H1 (cell line): ENCODE results near the gene AP5Z1. TPM values are rescaled to one million over a fixed set of nuclear protein-coding genes. Genes with fewer than 3 reads are reported as not detected.

Experiments
- CTBP2 ChIP-seq: IDR thresholded peaks from 2 replicates; pipeline ENCODE4 v1.7.0; 2011; ENCODE audit warnings: borderline replicate concordance, mild to moderate bottlenecking, moderate library complexity, mixed read lengths, low read length; ENCODE audit not compliant: insufficient read depth, insufficient read length
- GTF2F1 ChIP-seq: IDR thresholded peaks from 2 replicates; pipeline ENCODE4 v1.6.1; 2012; ENCODE audit warnings: low read depth, low read length, improper control_type of control experiment, borderline replicate concordance
- RBBP5 ChIP-seq: IDR thresholded peaks from 2 replicates; pipeline ENCODE4 v1.7.1; 2012; ENCODE audit warnings: low read depth, mild to moderate bottlenecking, inconsistent platforms, low read length, moderate library complexity, borderline replicate concordance
- TCF12 ChIP-seq: IDR thresholded peaks from 2 replicates; pipeline ENCODE4 v1.6.1; 2011; ENCODE audit warnings: low read depth, mild to moderate bottlenecking, low read length
- ZNF274 ChIP-seq: IDR thresholded peaks from 2 replicates; pipeline ENCODE4 v1.7.0; 2012; ENCODE audit warnings: low read length, borderline replicate concordance; ENCODE audit errors: extremely low read depth
- polyA plus RNA-seq, 7 experiments: library from polyadenylated mRNA; depleted of rRNA in 3 of 7; stranded (reverse) in 5 of 7; unstranded in 2 of 7; fragments of >200 nt in 5 of 7; fragments of 200-250 nt in 2 of 7; gene quantifications; 1 replicate in 5 of 7; 2 replicates in 1 of 7; 4 replicates in 1 of 7; pipeline versions ENCODE4 v1.2.1 to v1.2.3, GENCODE V29; 2011 to 2013; ENCODE audit warnings: missing spikeins in 2 of 7, mixed read lengths in 2 of 7
- total RNA-seq: library from RNA; stranded (reverse); fragmentation: NEBNext Ultra II Directional; extraction: Animal tissue kit (Norgen Biotek cat#: 25700); gene quantifications from 2 replicates; pipeline ENCODE4 v1.2.1, GENCODE V29; 2021
- TF ChIP-seq, protein P1 (sequence below): fragments of 300-600 bp; sonication (generic); IDR thresholded peaks from 2 replicates; pipeline ENCODE4 v1.7.1; 2012; ENCODE audit warnings: low read length, moderate library complexity, mild to moderate bottlenecking, inconsistent platforms; ENCODE audit not compliant: insufficient replicate concordance
- TF ChIP-seq, protein P2 (sequence below): IDR thresholded peaks from 2 replicates; pipeline ENCODE4 v1.6.1; 2012; ENCODE audit warnings: inconsistent platforms

Gene AP5Z1
- total and polyA plus RNA-seq, 2 of the 8 experiments (the other 6 are each of a cell fraction or from before 2014, with no cell fraction given): 24.0 to 24.7 TPM

DNA sequence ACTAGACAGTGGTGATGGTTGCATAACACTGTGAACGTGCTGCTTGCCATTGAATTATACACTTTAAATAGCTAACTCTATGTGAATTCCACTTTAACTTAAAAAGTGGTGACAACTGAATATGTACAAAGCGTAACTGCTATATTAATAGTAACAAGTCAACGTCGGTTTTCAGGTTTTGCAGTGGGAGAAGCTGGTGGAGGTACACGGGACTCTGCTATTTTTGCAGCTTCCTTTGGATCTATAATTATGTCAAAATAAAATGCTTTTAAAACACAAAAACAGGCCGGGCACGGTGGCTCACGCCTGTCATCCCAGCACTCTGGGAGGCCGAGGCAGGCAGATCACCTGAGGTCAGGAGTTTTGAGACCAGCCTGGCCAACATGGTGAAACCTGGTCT lies 21.0 kb downstream of the AP5Z1 start (continued):
- TF ChIP-seq, protein P1, sequence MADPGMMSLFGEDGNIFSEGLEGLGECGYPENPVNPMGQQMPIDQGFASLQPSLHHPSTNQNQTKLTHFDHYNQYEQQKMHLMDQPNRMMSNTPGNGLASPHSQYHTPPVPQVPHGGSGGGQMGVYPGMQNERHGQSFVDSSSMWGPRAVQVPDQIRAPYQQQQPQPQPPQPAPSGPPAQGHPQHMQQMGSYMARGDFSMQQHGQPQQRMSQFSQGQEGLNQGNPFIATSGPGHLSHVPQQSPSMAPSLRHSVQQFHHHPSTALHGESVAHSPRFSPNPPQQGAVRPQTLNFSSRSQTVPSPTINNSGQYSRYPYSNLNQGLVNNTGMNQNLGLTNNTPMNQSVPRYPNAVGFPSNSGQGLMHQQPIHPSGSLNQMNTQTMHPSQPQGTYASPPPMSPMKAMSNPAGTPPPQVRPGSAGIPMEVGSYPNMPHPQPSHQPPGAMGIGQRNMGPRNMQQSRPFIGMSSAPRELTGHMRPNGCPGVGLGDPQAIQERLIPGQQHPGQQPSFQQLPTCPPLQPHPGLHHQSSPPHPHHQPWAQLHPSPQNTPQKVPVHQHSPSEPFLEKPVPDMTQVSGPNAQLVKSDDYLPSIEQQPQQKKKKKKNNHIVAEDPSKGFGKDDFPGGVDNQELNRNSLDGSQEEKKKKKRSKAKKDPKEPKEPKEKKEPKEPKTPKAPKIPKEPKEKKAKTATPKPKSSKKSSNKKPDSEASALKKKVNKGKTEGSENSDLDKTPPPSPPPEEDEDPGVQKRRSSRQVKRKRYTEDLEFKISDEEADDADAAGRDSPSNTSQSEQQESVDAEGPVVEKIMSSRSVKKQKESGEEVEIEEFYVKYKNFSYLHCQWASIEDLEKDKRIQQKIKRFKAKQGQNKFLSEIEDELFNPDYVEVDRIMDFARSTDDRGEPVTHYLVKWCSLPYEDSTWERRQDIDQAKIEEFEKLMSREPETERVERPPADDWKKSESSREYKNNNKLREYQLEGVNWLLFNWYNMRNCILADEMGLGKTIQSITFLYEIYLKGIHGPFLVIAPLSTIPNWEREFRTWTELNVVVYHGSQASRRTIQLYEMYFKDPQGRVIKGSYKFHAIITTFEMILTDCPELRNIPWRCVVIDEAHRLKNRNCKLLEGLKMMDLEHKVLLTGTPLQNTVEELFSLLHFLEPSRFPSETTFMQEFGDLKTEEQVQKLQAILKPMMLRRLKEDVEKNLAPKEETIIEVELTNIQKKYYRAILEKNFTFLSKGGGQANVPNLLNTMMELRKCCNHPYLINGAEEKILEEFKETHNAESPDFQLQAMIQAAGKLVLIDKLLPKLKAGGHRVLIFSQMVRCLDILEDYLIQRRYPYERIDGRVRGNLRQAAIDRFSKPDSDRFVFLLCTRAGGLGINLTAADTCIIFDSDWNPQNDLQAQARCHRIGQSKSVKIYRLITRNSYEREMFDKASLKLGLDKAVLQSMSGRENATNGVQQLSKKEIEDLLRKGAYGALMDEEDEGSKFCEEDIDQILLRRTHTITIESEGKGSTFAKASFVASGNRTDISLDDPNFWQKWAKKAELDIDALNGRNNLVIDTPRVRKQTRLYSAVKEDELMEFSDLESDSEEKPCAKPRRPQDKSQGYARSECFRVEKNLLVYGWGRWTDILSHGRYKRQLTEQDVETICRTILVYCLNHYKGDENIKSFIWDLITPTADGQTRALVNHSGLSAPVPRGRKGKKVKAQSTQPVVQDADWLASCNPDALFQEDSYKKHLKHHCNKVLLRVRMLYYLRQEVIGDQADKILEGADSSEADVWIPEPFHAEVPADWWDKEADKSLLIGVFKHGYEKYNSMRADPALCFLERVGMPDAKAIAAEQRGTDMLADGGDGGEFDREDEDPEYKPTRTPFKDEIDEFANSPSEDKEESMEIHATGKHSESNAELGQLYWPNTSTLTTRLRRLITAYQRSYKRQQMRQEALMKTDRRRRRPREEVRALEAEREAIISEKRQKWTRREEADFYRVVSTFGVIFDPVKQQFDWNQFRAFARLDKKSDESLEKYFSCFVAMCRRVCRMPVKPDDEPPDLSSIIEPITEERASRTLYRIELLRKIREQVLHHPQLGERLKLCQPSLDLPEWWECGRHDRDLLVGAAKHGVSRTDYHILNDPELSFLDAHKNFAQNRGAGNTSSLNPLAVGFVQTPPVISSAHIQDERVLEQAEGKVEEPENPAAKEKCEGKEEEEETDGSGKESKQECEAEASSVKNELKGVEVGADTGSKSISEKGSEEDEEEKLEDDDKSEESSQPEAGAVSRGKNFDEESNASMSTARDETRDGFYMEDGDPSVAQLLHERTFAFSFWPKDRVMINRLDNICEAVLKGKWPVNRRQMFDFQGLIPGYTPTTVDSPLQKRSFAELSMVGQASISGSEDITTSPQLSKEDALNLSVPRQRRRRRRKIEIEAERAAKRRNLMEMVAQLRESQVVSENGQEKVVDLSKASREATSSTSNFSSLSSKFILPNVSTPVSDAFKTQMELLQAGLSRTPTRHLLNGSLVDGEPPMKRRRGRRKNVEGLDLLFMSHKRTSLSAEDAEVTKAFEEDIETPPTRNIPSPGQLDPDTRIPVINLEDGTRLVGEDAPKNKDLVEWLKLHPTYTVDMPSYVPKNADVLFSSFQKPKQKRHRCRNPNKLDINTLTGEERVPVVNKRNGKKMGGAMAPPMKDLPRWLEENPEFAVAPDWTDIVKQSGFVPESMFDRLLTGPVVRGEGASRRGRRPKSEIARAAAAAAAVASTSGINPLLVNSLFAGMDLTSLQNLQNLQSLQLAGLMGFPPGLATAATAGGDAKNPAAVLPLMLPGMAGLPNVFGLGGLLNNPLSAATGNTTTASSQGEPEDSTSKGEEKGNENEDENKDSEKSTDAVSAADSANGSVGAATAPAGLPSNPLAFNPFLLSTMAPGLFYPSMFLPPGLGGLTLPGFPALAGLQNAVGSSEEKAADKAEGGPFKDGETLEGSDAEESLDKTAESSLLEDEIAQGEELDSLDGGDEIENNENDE: no peak
- no peak for TF ChIP-seq ZNF274
- no peak for TF ChIP-seq RBBP5
- TF ChIP-seq CTBP2: no peak
- TF ChIP-seq, protein P2, sequence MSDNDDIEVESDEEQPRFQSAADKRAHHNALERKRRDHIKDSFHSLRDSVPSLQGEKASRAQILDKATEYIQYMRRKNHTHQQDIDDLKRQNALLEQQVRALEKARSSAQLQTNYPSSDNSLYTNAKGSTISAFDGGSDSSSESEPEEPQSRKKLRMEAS: no peak
- no peak for TF ChIP-seq GTF2F1
- no peak for TF ChIP-seq TCF12
